GM18520 (cell line): Measurements from ENCODE around the gene ST8SIA6.
"Not testable (repeated sequence)": the region's sequence is repeated elsewhere in the genome, so short reads cannot be mapped to it uniquely, and the experiment has no call there.

ENCODE experiments used
- ATAC-seq: cut with Tn5 transposase; IDR thresholded peaks from one replicate; pipeline ENCODE4 v1.9.1; 2021; ENCODE audit not compliant: unreplicated experiment

ST8SIA6 gene

GRCh38 chr10:17427666-17428350, 26.6 kb downstream of the ST8SIA6 start:
- ATAC-seq = no peak

- no peak for ATAC-seq
Observed at GRCh38 chr10:17427201-17427600, 27.2 kb downstream of the ST8SIA6 start.

GRCh38 chr10:17426263-17426750, 28.1 kb downstream of the ST8SIA6 start:
- ATAC-seq = no peak

- no peak for ATAC-seq
Observed at GRCh38 chr10:17425584-17426262, 28.7 kb downstream of the ST8SIA6 start.

DNA sequence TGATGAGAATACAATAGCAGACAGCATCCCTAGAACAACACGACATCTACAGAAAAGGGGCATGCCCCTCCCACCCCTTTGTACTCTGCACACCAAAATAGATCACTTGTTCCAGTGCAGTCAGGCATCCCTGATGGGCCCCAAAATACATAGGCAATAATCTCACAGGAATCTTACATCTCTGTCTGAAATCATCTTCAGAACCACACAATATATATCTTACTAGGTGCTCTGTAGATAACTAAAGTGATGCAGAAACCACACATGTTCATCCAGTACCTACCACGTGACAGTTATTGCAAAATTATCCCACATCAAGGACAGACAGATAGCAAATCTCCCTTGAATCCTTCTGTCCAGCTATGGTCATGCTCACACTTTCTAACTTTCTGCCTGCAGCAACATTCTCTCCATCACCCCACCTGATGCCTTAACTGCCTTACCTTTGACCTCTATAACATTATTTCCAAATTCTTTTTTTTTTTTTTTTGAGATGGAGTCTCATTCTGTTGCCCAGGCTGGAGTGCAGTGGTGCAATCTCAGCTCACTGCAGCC, 30.7 kb downstream of the ST8SIA6 start:
- no peak for ATAC-seq

- ATAC-seq = no peak
Observed at GRCh38 chr10:17422931-17423330, 31.5 kb downstream of the ST8SIA6 start.

DNA sequence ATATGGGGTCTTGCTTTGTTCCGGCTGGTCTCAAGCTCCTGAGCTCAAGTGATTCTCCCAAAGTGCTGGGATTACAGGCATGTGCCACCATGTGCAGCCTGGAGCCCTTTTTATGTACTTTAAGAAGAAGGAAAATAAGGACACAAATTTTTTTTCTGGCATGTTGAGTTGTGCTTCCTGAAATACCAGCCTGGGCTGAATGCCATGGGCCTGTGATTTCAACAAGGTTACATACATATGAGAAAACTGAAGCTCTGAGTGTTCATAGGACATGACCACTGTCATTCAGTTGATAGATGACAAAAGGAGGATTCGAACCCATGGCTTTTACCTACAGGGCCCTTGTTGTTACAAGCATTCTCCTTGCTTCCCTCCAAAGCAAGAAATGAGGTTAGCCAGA, 36.1 kb downstream of the ST8SIA6 start:
- no peak for ATAC-seq

GRCh38 chr10:17416442-17417211, 37.8 kb downstream of the ST8SIA6 start:
- no peak for ATAC-seq

DNA sequence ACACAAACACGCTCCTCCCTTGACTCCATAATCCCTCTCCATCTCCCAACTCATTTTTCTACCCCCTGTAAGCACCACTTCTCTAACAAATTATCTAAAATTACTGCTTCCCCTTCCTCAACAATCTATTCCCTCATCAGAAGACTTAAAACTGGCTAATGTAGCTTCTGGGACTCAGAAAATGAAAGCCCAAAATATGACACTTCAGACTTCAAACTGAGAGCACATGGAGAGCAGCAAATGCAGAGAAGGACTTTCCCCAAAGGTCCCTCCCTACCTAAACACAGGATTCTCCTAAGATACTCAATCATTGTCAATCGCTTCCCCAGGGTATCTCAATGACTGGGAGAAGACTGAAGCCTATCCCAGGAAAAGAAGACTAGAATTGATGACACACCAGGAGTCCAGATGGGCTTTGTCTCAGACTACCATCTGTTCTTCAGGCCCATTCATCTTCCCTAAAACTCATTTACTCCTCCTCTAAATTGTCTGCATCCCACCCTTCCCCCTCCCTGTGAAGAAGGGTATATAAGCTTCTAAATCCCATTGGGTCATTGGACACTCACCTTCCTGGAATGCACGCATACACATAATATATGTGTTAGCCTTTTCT, 39.2 kb downstream of the ST8SIA6 start:
- ATAC-seq = no peak

GRCh38 chr10:17414484-17414883, 39.9 kb downstream of the ST8SIA6 start:
- no peak for ATAC-seq

DNA sequence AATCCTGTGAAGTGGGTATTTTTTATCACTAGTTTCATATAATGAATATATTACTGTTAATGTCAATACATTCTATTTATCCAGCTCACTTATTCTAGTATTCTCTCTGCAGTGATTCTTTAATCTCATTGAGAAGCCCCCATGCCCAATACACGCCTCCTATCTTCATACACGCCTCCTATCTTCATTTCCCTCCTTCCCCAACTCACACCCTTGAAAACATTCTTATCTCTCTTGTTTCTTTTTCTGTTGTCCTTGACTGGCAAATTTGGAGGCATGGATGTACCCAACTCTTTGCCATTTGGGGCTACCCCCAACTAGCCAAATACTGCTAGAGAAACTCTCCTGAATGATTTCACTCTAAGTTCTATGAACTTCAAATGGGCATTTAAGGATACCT, 40.5 kb downstream of the ST8SIA6 start:
- no peak for ATAC-seq

- ATAC-seq = no peak
Observed at GRCh38 chr10:17412323-17412722, 42.1 kb downstream of the ST8SIA6 start.

DNA sequence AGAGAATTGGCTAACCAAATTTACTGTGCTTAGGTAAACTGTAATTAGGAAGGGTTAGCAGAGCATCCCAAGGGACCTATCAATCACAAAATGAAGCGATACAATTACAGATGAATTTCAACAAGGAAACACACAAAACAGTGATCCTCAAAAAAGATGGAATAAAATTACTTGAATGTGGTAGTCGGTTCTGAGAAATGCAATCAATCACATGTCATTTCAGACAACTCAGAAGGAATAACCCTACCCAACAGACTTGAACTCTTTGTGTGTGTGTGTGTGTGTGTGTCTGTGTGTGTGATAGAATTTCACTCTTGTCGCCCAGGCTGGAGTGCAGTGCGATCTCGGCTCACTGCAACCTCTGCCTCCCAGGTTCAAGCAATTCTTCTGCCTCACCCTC, 43.5 kb downstream of the ST8SIA6 start:
- ATAC-seq = no peak

DNA sequence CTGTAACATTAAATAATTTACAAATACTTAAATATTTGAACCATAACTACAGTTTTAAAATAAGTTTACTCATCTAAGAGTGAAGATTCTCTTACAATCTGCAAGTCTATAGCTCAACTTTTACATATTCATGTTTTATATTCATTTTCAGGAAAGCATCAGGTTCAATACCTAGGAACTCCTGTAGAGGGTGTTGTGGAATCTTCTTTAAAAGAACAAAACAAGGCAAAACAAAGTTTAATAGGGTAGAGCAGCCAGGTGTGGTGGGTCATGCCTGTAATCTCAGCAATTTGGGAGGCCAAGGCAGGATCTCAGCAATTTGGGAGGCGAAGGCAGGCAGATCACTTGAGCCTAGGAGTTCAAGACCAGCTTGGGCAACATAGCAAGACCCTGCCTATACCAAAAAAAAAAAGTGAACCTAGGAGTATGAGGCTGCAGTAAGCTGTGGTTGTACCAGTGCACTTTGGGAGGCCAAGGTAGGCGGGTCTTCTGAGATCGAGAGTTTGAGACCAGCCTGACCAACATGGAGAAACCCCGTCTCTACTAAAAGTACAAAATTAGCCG, 45.1 kb downstream of the ST8SIA6 start:
- no peak for ATAC-seq

DNA sequence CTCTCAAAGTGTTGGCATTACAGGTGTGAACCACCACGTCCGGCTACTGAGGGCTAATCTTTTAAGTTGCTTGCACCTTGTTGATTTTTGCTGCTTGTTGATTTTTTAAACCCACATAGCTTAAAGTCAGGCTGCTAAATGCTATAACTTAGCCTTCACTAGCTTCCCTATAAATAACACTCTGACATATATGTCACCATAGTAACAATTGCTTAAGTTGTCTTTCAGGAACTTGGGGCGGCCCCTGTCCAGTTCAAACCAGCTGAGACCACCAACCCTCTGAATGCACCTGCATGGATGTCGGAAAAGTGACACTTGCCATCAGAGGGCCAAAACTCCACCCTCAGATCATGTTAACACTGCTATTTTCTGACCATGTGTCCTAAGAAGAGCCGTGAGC, 47.3 kb downstream of the ST8SIA6 start:
- ATAC-seq = no peak

DNA sequence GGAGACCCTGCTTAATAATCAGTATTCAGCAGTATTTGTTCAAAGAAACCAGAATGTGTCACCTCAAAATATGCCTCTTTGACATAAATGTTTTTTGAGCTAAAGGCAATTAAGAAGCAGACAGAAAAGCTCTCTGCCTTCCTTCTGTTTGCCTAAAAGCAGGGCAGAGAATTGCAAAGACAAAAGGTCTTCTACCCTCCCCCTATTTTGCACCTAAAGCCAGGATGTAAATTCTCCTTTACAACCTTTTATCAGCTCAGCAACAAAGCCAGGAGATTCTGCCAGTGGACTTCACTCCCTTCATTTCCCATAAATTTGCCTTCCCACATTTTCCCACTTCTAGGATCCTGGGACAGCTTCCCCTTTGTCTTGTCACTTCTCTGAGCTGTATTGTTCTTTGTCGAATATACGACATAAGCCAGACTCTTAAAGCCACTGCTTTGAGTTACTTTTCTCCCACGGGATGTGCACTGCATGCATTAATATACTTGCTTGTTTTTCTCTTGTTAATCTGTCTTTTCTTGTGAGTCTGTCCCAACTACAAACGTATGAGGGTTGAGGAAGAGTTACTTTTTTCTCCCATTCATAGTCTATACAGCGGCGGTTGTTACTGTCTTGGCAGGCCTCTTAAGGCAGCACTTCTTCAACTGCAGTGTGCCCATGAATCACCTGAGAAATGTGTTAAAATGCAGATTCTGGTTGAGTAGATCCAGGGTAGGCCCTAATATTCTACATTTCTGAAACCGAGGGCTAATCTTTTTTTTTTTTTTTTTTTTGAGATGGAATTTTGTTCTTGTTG, 48.2 kb downstream of the ST8SIA6 start:
- no peak for ATAC-seq

GRCh38 chr10:17403161-17403560, 51.2 kb downstream of the ST8SIA6 start:
- ATAC-seq = no peak

DNA sequence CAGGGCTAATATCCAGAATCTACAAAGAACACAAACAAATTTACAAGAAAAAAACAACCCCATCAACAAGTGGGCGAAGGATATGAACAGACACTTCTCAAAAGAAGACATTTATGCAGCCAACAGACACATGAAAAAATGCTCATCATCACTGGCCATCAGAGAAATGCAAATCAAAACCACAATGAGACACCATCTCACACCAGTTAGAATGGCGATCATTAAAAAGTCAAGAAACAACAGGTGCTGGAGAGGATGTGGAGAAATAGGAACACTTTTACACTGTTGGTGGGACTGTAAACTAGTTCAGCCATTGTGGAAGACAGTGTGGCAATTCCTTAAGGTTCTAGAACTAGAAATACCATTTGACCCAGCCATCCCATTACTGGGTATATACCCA, 52.4 kb downstream of the ST8SIA6 start:
- not testable (repeated sequence) for ATAC-seq

DNA sequence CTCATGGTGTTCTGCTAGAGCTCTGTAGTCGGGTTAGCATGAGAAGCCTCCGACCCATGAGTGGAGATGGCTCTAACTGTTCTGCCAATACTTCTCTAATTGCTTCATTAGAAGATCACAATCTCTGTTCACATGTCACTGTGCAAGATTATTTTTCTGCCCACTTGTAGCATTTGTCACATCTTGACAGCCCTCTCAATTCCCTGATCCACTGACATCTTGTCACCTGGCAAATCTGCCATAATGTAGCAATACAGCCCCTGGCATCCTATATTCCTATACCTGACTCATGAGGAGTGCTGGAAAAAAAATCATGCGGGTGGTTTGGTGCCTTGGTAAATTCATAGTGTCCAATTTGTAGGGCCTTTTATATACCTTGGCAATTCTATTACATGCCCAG, 58.4 kb downstream of the ST8SIA6 start:
- ATAC-seq = no peak

GRCh38 chr10:17394854-17395253, 59.5 kb downstream of the ST8SIA6 start:
- ATAC-seq = no peak
